ENCODE results near the gene PIWIL4. TPM values are rescaled to one million over a fixed set of nuclear protein-coding genes. Genes with fewer than 3 reads are reported as not detected.

Gene PIWIL4
- total RNA-seq, result under 1 TPM; 0.16 to 0.35 TPM

GRCh38 chr11:94567181-94567670 is at the start of gene PIWIL4:
Gene PIWIL4 (plus strand): TSS chr11:94567368. CDS start chr11:94567519, 151 bp downstream.
- DNase-seq (ENCODE audit: low spot score in 2 of 2) (no peak), ATAC-seq (no peak)
- Mint-ChIP-seq H3K9me3 (peaks cover 0 to 5% of the 10 kb centered on the region in 2 donors), H3K27ac (no peak within 1 kb of the TSS), H3K36me3 (no peaks in the 10 kb centered on the region)

GRCh38 chr11:94518300-94518699 is 48.9 kb upstream of the PIWIL4 start:
- H3K36me3 Mint-ChIP-seq, result no peaks in the 10 kb centered on the region
- ATAC-seq (no peak), DNase-seq (ENCODE audit: low spot score in 2 of 2) (no peak)
- no peaks in the 10 kb centered on the region for H3K9me3 Mint-ChIP-seq
- H3K27ac Mint-ChIP-seq, result no peak overlapping the region

GRCh38 chr11:94519478-94520084 is 47.6 kb upstream of the PIWIL4 start:
- DNase-seq (ENCODE audit: low spot score in 2 of 2) (no peak), ATAC-seq (peak; percentile 36 to 44)
- H3K27ac Mint-ChIP-seq, result no peak overlapping the region
- no peaks in the 10 kb centered on the region for H3K36me3 Mint-ChIP-seq
- no peaks in the 10 kb centered on the region for H3K9me3 Mint-ChIP-seq

GRCh38 chr11:94521684-94522083 is 45.5 kb upstream of the PIWIL4 start:
- no peak for ATAC-seq
- Mint-ChIP-seq H3K9me3 (no peaks in the 10 kb centered on the region), H3K36me3 (no peaks in the 10 kb centered on the region)

GRCh38 chr11:94524341-94524740 is 42.8 kb upstream of the PIWIL4 start:
- no peaks in the 10 kb centered on the region for H3K9me3 Mint-ChIP-seq
- H3K36me3 Mint-ChIP-seq, result no peaks in the 10 kb centered on the region
- no peak overlapping the region for H3K27ac Mint-ChIP-seq
- DNase-seq (ENCODE audit: low spot score in 2 of 2), result no peak
- no peak for ATAC-seq

More at GRCh38 chr11:94521684-94522083, 45.5 kb upstream of the PIWIL4 start:
- no peak overlapping the region for H3K27ac Mint-ChIP-seq
- DNase-seq (ENCODE audit: low spot score in 2 of 2), result no peak

- no peaks in the 10 kb centered on the region for H3K9me3 Mint-ChIP-seq
- no peak overlapping the region for H3K27ac Mint-ChIP-seq
- no peak for ATAC-seq
- DNase-seq (ENCODE audit: low spot score in 2 of 2), result no peak
- no peaks in the 10 kb centered on the region for H3K36me3 Mint-ChIP-seq
Observed at GRCh38 chr11:94525546-94526324, 41.4 kb upstream of the PIWIL4 start.

- Mint-ChIP-seq H3K9me3 (no peaks in the 10 kb centered on the region), H3K36me3 (no peaks in the 10 kb centered on the region), H3K27ac (no peak overlapping the region)
- no peak for ATAC-seq
- DNase-seq (ENCODE audit: low spot score in 2 of 2), result no peak
Observed at GRCh38 chr11:94526645-94527438, 40.3 kb upstream of the PIWIL4 start.

- H3K36me3 Mint-ChIP-seq, result no peaks in the 10 kb centered on the region
- no peaks in the 10 kb centered on the region for H3K9me3 Mint-ChIP-seq
- DNase-seq (ENCODE audit: low spot score in 2 of 2) (no peak), ATAC-seq (no peak)
- H3K27ac Mint-ChIP-seq, result no peak overlapping the region
Observed at GRCh38 chr11:94528551-94528950, 38.6 kb upstream of the PIWIL4 start.

GRCh38 chr11:94532211-94532610 is 35.0 kb upstream of the PIWIL4 start:
- no peak for ATAC-seq
- Mint-ChIP-seq H3K36me3 (no peaks in the 10 kb centered on the region), H3K27ac (no peak overlapping the region), H3K9me3 (no peaks in the 10 kb centered on the region)
- DNase-seq (ENCODE audit: low spot score in 2 of 2), result no peak

GRCh38 chr11:94533206-94533605 is 34.0 kb upstream of the PIWIL4 start:
- H3K36me3 Mint-ChIP-seq, result no peaks in the 10 kb centered on the region
- ATAC-seq (no peak), DNase-seq (ENCODE audit: low spot score in 2 of 2) (no peak)
- no peak overlapping the region for H3K27ac Mint-ChIP-seq
- no peaks in the 10 kb centered on the region for H3K9me3 Mint-ChIP-seq

- Mint-ChIP-seq H3K9me3 (no peaks in the 10 kb centered on the region), H3K27ac (no peak overlapping the region), H3K36me3 (no peaks in the 10 kb centered on the region)
- no peak for DNase-seq (ENCODE audit: low spot score in 2 of 2)
- ATAC-seq, result no peak
Observed at GRCh38 chr11:94533696-94534630, 33.2 kb upstream of the PIWIL4 start.

- Mint-ChIP-seq H3K27ac (no peak overlapping the region), H3K36me3 (no peaks in the 10 kb centered on the region), H3K9me3 (no peaks in the 10 kb centered on the region)
- ATAC-seq (no peak), DNase-seq (ENCODE audit: low spot score in 2 of 2) (no peak)
Observed at GRCh38 chr11:94536386-94536785, 30.8 kb upstream of the PIWIL4 start.

- ATAC-seq (no peak), DNase-seq (ENCODE audit: low spot score in 2 of 2) (no peak)
- H3K36me3 Mint-ChIP-seq, result no peaks in the 10 kb centered on the region
- H3K27ac Mint-ChIP-seq, result no peak overlapping the region
- no peaks in the 10 kb centered on the region for H3K9me3 Mint-ChIP-seq
Observed at GRCh38 chr11:94537031-94537600, 30.1 kb upstream of the PIWIL4 start.

GRCh38 chr11:94539420-94539819 is 27.7 kb upstream of the PIWIL4 start:
- Mint-ChIP-seq H3K36me3 (no peaks in the 10 kb centered on the region), H3K9me3 (no peaks in the 10 kb centered on the region), H3K27ac (no peak overlapping the region)
- DNase-seq (ENCODE audit: low spot score in 2 of 2), result no peak
- no peak for ATAC-seq

- Mint-ChIP-seq H3K27ac (peak within 1 kb of the TSS; percentile 93 to 100), H3K9me3 (no peaks in the 10 kb centered on the region), H3K36me3 (peaks cover 6 to 8% of the 10 kb centered on the region in 2 donors)
- DNase-seq (ENCODE audit: low spot score in 2 of 2) (peak; percentile 75 to 87), ATAC-seq (peak; percentile 88 to 89)
Observed at GRCh38 chr11:94543695-94544645, 23.2 kb upstream of the PIWIL4 start, which contains the start of gene FUT4. Gene FUT4 (plus strand): TSS chr11:94543921. CDS start chr11:94544134, 213 bp downstream.
